GM12874 (cell line): Measurements from ENCODE around the gene PRICKLE1.

Experiments used
- CTCF ChIP-seq: IDR thresholded peaks from 2 replicates; pipeline ENCODE4 v1.5.1; 2011; ENCODE audit warnings: low read depth, mild to moderate bottlenecking, control low read depth, low read length, moderate library complexity; ENCODE audit not compliant: insufficient read depth

The PRICKLE1 gene

GRCh38 chr12:42608196-42608825, 18.8 kb upstream of the PRICKLE1 start:
- TF ChIP-seq CTCF, result no peak

GRCh38 chr12:42607584-42608058, 18.1 kb upstream of the PRICKLE1 start:
- no peak for TF ChIP-seq CTCF

- no peak for TF ChIP-seq CTCF
Measured at GRCh38 chr12:42606471-42606870, 16.9 kb upstream of the PRICKLE1 start.

- no peak for TF ChIP-seq CTCF
Measured at GRCh38 chr12:42605685-42606084, 16.1 kb upstream of the PRICKLE1 start.

GRCh38 chr12:42603246-42603990, 13.9 kb upstream of the PRICKLE1 start:
- TF ChIP-seq CTCF, result no peak

- no peak for TF ChIP-seq CTCF
Measured at GRCh38 chr12:42593874-42594273, 4.3 kb upstream of the PRICKLE1 start.

GRCh38 chr12:42590330-42590934, 886 bp upstream of the PRICKLE1 start:
- TF ChIP-seq CTCF, result no peak
